HG03469 (cell line): Measurements from ENCODE around the gene BSND.
"Not testable (repeated sequence)": the region's sequence is repeated elsewhere in the genome, so short reads cannot be mapped to it uniquely, and the experiment has no call there.

Experiments used
- ATAC-seq: cut with Tn5 transposase; IDR thresholded peaks from one replicate; pipeline ENCODE4 v1.9.1; 2021; ENCODE audit warnings: mild to moderate bottlenecking, moderate library complexity, moderate number of reproducible peaks; ENCODE audit not compliant: unreplicated experiment

The BSND gene

DNA sequence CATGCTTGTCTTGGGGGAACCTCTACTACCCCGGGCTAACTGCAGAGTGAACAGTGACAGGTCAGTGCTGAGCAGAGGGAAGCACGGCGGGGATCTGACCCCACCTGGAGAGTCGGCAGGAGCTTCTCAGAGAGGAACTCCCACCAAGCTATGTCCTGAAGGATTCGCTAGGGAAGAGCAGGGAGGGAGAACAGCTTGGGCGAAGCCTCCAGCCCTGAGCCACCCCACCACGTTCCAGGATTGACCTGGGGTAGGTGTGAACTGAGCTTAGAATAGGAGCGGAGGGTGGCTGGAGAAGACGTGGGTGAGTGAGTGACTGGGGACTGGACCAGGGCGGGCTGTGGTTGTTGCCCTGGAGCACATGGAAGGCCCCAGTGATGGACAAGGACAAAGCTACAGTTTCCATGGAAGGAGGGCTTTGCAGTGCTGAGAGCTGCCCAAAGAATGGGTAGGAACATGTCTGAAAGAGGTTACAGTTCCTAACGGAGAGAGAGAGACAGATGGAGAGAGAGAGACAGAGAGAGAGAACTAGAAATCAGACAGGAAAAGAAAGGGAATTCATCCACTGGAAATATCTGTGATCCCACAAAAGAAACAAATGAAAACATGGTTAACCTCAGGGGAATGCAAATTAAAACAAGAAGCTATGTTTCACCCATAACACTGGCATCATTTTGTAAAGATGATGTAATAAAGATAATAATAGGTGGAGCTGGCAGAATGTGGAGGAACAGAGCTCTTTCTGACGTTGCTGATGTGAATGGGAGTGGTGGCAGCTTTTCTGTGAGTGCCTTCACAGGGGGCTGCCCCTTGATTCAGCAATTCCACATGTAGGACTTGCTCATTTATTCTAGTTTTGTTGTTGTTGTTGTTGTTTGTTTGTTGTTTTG, 17.2 kb downstream of the BSND start:
- no peak for ATAC-seq

GRCh38 chr1:55018395-55018794, 19.7 kb downstream of the BSND start:
- no peak for ATAC-seq

GRCh38 chr1:55021942-55022546, 23.3 kb downstream of the BSND start:
- no peak for ATAC-seq

GRCh38 chr1:55024163-55024562, 25.4 kb downstream of the BSND start:
- ATAC-seq = not testable (repeated sequence)

DNA sequence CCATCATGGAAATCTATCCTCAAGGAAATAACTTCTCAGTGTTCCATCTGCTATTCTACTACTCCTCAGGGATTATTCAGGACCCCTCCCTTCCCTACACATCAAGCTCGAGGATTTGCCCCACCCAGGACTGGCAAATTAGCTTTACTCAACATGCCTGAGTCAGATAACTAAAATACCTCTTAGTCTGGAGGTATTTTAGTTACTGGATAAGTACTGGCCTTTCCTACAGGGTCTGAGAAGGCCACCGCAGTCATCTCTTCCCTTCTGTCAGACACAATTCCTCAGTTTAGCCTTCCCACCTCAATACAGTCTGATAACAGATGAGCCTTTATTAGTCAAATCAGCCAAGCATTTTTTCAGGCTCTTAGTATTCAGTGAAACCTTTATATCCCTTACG, 27.9 kb downstream of the BSND start:
- not testable (repeated sequence) for ATAC-seq

GRCh38 chr1:55031098-55031497, 32.4 kb downstream of the BSND start:
- not testable (repeated sequence) for ATAC-seq

DNA sequence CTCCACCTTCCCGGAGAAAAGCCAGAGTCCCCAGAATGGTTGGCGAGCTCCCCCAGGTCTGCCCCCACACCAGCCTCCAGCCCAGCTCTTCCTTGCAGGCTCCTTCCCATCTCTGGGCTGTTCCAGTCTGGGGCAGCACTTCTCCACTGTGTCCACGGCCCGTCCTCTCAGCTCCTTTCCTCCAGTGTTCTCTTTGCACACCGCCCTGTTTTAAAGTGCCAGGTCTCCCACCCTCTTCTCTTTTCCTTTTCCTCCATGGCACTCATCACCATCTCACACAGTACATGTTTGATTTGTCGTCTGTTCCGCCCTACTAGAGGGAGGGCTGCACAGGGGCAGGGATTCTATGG, 34.5 kb downstream of the BSND start:
- ATAC-seq = no peak

DNA sequence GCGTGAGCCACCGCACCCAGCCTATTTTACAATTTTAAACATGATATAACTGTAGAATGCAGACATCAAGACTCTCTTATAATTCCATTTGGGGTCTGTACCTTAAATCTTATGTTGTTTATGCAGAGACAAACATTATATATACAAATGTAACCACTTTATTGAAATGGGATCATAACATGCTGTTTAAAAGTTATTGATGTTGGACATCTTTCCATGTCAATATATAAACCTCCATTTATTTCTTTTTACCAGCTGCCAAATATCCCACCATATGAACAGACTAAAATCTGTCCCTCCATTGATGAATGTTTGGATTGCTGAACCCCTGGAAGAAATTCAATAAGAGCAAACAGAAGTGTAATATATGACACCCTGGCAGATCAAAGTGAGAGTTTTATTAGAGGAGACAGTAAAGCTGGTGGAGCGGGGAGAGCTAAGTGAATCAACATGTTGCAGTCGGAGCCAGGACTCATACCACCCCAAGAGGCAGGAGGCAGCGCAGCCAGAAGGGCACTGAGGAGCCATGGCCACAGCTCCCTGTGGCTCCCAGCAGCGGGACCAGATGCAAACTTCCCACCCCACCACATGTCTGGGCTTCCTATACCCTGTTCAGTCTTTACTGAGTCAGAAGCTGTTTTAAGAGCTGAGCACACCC, 35.9 kb downstream of the BSND start:
- no peak for ATAC-seq

DNA sequence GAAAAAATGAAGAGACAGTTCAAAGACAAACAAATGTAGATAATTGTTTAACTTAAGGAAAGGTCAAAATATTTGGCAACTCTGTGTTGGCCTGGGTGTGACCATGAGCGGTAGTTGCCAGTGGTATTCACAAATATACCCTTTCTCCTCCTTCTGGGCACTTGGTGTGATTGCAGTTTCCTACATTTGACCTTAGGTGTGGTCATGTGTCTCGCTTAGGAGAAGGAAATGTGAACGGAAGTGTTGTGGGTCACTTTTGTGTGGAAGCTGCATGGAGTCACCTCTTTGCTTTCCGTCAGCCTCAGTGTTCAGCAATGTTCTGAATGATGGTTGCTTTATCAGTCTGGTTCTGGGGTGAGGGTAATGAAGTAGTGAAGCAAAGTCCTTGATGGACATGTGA, 37.2 kb downstream of the BSND start:
- no peak for ATAC-seq

- ATAC-seq = no peak
Observed at GRCh38 chr1:55037733-55038551, 39.2 kb downstream of the BSND start.

GRCh38 chr1:55038552-55038838, 39.8 kb downstream of the BSND start:
- no peak for ATAC-seq

- no peak for ATAC-seq
Observed at GRCh38 chr1:55038974-55039341, 40.2 kb downstream of the BSND start.

GRCh38 chr1:55039342-55040082, 40.8 kb downstream of the BSND start, which contains the start of gene PCSK9:
TSS of gene PCSK9 (plus strand) at chr1:55039548. CDS start at chr1:55039838, 290 bp downstream.
- ATAC-seq = no peak

DNA sequence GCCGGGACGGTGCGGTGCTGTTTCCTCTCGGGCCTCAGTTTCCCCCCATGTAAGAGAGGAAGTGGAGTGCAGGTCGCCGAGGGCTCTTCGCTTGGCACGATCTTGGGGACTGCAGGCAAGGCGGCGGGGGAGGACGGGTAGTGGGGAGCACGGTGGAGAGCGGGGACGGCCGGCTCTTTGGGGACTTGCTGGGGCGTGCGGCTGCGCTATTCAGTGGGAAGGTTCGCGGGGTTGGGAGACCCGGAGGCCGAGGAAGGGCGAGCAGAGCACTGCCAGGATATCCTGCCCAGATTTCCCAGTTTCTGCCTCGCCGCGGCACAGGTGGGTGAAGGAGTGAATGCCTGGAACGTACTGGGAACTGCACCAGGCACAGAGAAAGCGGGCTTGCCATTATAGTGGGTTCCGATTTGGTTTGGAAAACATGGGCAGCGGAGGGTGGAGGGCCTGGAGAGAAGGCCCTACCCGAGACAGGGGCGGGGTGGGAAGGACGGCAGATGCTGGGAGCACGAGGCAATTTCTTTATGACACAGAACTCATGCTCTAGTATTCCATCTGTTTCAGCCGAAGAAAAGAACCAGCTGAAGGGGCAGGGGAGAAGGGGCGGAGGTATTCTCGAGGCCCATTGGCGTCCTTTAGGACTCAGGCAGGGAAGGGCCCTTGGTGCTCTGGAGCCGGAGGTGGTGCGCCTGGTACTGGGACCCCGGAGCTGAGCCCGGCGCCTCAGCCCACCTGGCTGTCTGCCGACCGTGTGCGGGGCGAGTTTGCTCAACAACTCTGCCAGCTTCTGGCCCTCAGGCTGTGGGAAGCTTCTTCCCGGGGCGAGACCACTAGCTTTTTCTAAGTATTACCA, 41.6 kb downstream of the BSND start:
- no peak for ATAC-seq

- no peak for ATAC-seq
Observed at GRCh38 chr1:55040933-55041494, 42.3 kb downstream of the BSND start.

DNA sequence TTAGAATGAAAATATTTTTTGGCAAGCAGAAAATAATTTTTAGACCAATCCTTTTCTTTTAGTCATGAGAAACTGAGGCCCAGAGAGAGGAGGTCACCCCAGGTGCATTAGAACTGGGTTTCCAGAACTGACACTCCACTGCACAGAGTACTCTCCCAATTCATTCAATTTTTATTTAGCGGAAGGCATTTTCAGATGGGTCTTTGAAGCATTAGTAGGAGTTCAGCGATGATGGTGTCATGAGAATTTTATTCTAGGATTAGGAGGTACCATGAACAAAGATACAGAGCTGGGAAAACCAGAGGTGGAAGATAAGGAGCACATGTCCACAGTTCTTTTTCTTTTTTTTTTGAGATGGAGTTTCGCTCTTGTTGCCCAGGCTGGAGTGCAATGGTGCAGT, 42.9 kb downstream of the BSND start:
- ATAC-seq = no peak

DNA sequence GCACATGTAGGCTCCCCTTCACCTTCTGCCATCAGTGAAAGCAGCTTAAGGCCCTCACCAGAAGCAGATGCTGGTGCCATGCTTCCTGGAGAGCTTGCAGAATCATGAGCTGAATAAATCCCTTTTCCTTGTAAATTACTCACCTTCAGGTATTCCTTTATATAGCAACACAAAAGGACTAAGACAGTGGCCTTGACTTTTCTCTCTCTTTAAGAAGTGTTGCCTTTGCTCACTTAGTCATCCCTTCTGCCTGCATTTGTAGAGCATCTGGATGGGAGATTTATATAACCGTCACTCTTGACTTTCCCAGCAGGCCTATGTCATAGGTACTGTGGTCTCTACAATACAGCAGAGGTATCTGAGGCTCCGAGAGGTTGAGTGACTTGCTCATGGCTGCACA, 44.3 kb downstream of the BSND start:
- no peak for ATAC-seq

- ATAC-seq = no peak
Observed at GRCh38 chr1:55043726-55044125, 45.0 kb downstream of the BSND start.

GRCh38 chr1:55044617-55045397, 46.1 kb downstream of the BSND start:
- ATAC-seq = no peak
